Body of pancreas (tissue), 4 donors: ENCODE results near the gene HBA1.

Experiments used
- POLR2A ChIP-seq, 3 donors: fragments of 450-650 bp; IDR thresholded peaks; one replicate each; pipeline ENCODE4 v1.6.1; 2016; ENCODE audit warnings: antibody characterized with exemption in 3 of 3, mild to moderate bottlenecking in 2 of 3
- TF ChIP-seq, protein P1 (sequence below), 7 experiments: fragments of 450-650 bp in 4 of 7; fragments of 200-600 bp in 3 of 7; sonication (generic) in 3 of 7; IDR thresholded peaks; one replicate each; pipeline ENCODE4 v1.5.1; 2016 to 2019; ENCODE audit warnings: antibody characterized with exemption in 7 of 7

GRCh38 chr16:187330-187729 is 10.8 kb downstream of the HBA1 start:
- TF ChIP-seq, protein P1, sequence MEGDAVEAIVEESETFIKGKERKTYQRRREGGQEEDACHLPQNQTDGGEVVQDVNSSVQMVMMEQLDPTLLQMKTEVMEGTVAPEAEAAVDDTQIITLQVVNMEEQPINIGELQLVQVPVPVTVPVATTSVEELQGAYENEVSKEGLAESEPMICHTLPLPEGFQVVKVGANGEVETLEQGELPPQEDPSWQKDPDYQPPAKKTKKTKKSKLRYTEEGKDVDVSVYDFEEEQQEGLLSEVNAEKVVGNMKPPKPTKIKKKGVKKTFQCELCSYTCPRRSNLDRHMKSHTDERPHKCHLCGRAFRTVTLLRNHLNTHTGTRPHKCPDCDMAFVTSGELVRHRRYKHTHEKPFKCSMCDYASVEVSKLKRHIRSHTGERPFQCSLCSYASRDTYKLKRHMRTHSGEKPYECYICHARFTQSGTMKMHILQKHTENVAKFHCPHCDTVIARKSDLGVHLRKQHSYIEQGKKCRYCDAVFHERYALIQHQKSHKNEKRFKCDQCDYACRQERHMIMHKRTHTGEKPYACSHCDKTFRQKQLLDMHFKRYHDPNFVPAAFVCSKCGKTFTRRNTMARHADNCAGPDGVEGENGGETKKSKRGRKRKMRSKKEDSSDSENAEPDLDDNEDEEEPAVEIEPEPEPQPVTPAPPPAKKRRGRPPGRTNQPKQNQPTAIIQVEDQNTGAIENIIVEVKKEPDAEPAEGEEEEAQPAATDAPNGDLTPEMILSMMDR (IDR thresholded peaks at IDR 0.05), result no peak
- no peak for TF ChIP-seq POLR2A (IDR thresholded peaks at IDR 0.05)
